GM19238 (cell line): ENCODE measurements around the gene NPY.

Source experiments
- DNase-seq: peaks from one replicate; pipeline ENCODE4 v3.0.0; 2011; ENCODE audit warnings: low spot score; ENCODE audit not compliant: insufficient read length

NPY gene

GRCh38 chr7:24313777-24314176, 29.8 kb downstream of the NPY start:
- no peak for DNase-seq

DNA sequence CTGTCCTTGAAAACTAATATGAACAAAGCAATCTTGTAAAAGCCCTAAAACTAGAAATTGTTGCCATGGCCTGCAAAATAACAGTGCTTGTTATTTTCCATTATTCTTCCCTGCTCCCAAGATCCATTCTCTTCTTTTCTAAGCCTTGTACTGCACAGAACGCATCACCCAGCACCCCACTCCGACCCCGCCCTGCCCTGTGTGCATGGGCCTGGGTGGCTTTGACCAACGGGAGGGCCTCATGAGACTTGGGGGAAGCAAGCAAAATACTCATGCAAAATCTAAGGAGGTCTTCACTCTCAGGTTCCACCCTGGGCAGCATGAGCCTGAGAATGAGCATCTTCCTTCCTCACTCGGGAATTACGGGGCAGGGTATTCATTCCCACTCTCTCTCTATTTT, 32.4 kb downstream of the NPY start:
- DNase-seq = no peak

- no peak for DNase-seq
Observed at GRCh38 chr7:24318326-24318725, 34.3 kb downstream of the NPY start.

DNA sequence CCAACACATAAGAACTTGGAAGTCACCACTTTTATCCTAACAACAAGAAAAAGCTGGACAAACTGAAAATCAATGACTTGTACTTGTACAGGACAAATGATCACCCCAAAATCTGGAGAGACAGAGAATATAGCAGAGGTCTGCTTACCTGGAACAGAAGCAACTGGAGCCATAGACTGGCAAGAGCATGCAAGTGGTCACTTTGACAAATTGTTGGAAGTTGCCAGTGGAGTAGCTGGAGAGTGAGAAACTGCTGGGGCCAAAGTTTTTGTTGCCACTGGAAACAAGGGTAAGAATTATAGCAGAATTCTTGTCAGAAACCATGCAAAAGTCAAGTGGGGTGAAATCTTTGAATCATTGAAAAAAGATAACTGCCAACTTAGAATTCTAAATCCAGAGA, 35.2 kb downstream of the NPY start:
- no peak for DNase-seq

GRCh38 chr7:24323961-24324480, 40.0 kb downstream of the NPY start:
- no peak for DNase-seq

DNA sequence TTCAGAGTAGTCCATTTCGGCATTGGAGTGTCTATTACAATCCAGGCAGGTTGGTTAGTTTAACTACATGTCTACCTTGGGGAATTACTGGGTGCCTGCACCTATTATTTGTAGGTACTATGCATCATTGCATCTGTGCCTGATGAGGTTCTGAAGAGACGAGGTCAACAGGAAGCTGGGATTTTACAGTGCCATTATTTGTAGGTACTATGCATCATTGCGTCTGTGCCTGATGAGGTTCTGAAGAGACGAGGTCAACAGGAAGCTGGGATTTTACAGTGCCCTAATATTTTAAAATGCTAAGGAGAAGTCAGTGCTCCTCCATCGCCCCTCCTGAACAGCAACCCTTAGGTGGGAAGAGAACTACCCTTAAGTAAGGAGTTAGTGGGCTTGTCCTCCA, 41.7 kb downstream of the NPY start:
- no peak for DNase-seq

GRCh38 chr7:24328050-24328449, 44.1 kb downstream of the NPY start:
- DNase-seq = no peak

DNA sequence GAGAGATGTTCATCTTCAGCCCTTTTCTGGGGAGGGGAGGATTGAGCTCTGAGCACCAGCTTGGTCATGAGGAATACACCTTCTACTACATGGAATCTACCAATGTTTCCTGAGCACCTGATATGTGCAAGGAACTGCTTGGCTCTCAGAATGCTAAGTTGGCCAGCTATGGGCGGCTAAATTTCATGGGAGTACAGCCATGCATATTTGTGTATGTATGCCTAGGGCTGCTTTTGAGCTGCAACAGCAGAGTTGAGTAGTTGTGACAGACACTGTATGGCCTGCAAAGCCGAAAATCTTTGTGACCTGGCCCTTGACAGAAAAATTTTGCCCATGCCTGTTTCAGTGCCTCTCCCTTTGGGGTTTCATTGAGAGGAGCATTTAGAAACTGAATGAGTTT, 44.9 kb downstream of the NPY start:
- DNase-seq = no peak

DNA sequence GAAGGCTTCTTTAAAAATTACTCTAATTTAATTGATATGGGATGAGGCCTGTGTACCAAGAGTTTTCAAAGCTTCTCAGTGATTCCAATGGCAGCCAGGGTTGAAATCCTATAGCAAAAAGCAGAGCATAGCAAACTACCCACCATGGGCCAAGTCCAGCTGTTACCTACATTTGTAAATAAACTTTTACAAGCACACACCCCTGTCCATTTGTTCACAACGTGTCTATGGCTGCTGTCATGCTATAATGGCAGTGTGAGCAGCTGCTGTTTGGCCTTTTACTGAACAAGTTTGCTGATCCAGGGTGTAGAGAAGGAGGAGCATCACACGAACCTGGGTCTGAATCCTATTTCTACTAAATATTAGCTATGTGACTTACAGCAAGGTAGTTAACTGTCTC, 50.0 kb downstream of the NPY start:
- no peak for DNase-seq

DNA sequence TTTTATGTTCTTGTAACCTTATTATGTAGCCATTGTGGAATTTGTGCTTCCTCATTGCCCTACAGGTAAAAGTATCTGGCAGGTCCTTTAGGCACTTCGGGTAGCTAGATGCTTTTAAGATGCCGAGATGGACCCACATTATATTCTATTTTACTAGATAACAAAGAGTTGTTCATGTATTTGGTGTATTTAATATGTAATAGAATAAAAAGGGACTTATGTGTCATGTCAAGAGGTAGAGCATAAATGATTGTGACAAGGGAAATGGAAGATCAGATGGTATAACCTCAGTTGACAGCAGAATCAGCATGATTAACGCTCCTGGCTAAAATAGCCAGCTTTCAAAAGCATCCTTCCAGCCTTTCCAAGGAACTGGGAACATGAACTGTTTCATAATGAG, 50.6 kb downstream of the NPY start:
- DNase-seq = no peak

GRCh38 chr7:24336461-24336860, 52.5 kb downstream of the NPY start:
- DNase-seq = no peak

DNA sequence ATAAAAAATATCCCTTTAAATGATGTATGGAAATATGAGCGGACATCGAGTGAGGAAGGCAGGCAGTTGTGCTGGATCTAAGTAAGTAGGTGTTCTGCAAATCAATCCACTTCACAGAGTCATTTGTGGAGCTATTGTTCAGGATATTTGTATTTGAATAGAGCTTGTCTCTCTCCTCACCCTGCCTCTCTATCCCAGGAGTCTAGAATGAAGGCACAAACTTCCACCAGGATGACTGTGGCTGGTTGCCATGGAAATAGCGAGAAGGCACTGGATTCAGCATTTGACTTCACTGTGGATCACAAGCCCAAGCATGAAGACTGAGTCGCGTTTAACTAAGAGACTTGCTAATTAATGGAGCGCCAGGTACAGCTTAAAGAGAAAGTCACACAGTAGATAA, 53.2 kb downstream of the NPY start:
- DNase-seq = no peak

- no peak for DNase-seq
Observed at GRCh38 chr7:24339575-24339974, 55.6 kb downstream of the NPY start.

DNA sequence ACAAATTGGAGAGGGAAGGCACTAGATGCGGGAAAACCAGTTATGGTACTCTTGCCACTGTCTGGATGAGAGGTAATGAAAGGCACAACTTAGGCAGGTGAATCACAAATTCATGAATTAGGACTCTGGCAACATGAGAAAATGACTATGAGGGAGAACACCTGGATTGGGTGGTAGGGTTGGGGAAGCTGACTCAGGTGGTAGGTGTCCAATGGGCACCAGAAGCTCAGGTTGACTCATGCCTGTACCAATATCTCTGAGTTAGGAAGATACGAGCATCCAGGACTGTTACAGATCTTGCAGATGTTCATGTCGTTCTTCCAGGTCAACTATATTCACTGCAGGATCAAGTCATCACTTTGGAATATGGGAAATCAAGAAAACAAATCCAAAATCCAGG, 56.7 kb downstream of the NPY start:
- DNase-seq = no peak
